ENCODE measurements around the gene ECPAS.

GRCh38 chr9:111330124-111330523 is 154.1 kb downstream of the ECPAS start, which contains the start of gene OR2K2:
- no peak for TF ChIP-seq POLR2A (IDR thresholded peaks at IDR 0.05)
- no peak for TF ChIP-seq CTCF (IDR thresholded peaks at IDR 0.05)

All from testis (tissue), 2 donors.